Measurements from ENCODE around the gene LRP5.

GRCh38 chr11:68298659-68299516 is 13.5 kb upstream of the LRP5 start:
- TF ChIP-seq CTCF (IDR thresholded peaks at IDR 0.05 in 2 of 3, conservative IDR thresholded peaks at IDR 0.05 in 1 of 3; ENCODE audit: borderline replicate concordance in 1 of 3, insufficient read depth in 1 of 3, low read depth in 2 of 3, low read length in 2 of 3) (no peak), CEBPB (IDR thresholded peaks at IDR 0.05; ENCODE audit: low read depth) (no peak), POLR2AphosphoS5 (IDR thresholded peaks at IDR 0.05; ENCODE audit: low read depth, low read length) (no peak), ZFX (IDR thresholded peaks at IDR 0.05) (no peak), POLR2A (IDR thresholded peaks at IDR 0.05; ENCODE audit: borderline replicate concordance, extremely low read depth, insufficient read depth, insufficient read length) (no peak), EGR1 (IDR thresholded peaks at IDR 0.05; ENCODE audit: low read depth) (no peak)
- TF ChIP-seq, protein P1, sequence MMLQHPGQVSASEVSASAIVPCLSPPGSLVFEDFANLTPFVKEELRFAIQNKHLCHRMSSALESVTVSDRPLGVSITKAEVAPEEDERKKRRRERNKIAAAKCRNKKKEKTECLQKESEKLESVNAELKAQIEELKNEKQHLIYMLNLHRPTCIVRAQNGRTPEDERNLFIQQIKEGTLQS (IDR thresholded peaks at IDR 0.05), result no peak
- TF ChIP-seq, protein P2, sequence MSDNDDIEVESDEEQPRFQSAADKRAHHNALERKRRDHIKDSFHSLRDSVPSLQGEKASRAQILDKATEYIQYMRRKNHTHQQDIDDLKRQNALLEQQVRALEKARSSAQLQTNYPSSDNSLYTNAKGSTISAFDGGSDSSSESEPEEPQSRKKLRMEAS (IDR thresholded peaks at IDR 0.05), result no peak

Measured in HCT116 (cell line).